ENCODE data around the gene SLC2A4RG. TPM values are rescaled to one million over a fixed set of nuclear protein-coding genes. Genes with fewer than 3 reads are reported as not detected.
A peak's percentile ranks its signal among the peaks of the same experiment; 100 is the strongest.

Gene SLC2A4RG
- total and polyA plus RNA-seq, 2 of the 13 experiments (the other 11 are each of a cell fraction or from before 2014, with no cell fraction given): 91.4 to 95.9 TPM

GRCh38 chr20:63706852-63707557 is 32.6 kb upstream of the SLC2A4RG start (continued):
- TF ChIP-seq PTBP1 (IDR thresholded peaks at IDR 0.05; ENCODE audit: low read depth, low read length, poor library complexity, severe bottlenecking): no peak
- TF ChIP-seq MIER3 (CRISPR knock-in tag; IDR thresholded peaks at IDR 0.05; ENCODE audit: borderline replicate concordance): peak; percentile 94
- no peak for TF ChIP-seq ZNF367 (CRISPR knock-in tag; IDR thresholded peaks at IDR 0.05; ENCODE audit: borderline replicate concordance)
- no peak for TF ChIP-seq ZKSCAN8 (CRISPR knock-in tag; IDR thresholded peaks at IDR 0.05; ENCODE audit: borderline replicate concordance)
- peak; percentile 73 for TF ChIP-seq RBM22 (optimal IDR thresholded peaks at IDR 0.05; ENCODE audit: low read length)
- TF ChIP-seq, protein P1, sequence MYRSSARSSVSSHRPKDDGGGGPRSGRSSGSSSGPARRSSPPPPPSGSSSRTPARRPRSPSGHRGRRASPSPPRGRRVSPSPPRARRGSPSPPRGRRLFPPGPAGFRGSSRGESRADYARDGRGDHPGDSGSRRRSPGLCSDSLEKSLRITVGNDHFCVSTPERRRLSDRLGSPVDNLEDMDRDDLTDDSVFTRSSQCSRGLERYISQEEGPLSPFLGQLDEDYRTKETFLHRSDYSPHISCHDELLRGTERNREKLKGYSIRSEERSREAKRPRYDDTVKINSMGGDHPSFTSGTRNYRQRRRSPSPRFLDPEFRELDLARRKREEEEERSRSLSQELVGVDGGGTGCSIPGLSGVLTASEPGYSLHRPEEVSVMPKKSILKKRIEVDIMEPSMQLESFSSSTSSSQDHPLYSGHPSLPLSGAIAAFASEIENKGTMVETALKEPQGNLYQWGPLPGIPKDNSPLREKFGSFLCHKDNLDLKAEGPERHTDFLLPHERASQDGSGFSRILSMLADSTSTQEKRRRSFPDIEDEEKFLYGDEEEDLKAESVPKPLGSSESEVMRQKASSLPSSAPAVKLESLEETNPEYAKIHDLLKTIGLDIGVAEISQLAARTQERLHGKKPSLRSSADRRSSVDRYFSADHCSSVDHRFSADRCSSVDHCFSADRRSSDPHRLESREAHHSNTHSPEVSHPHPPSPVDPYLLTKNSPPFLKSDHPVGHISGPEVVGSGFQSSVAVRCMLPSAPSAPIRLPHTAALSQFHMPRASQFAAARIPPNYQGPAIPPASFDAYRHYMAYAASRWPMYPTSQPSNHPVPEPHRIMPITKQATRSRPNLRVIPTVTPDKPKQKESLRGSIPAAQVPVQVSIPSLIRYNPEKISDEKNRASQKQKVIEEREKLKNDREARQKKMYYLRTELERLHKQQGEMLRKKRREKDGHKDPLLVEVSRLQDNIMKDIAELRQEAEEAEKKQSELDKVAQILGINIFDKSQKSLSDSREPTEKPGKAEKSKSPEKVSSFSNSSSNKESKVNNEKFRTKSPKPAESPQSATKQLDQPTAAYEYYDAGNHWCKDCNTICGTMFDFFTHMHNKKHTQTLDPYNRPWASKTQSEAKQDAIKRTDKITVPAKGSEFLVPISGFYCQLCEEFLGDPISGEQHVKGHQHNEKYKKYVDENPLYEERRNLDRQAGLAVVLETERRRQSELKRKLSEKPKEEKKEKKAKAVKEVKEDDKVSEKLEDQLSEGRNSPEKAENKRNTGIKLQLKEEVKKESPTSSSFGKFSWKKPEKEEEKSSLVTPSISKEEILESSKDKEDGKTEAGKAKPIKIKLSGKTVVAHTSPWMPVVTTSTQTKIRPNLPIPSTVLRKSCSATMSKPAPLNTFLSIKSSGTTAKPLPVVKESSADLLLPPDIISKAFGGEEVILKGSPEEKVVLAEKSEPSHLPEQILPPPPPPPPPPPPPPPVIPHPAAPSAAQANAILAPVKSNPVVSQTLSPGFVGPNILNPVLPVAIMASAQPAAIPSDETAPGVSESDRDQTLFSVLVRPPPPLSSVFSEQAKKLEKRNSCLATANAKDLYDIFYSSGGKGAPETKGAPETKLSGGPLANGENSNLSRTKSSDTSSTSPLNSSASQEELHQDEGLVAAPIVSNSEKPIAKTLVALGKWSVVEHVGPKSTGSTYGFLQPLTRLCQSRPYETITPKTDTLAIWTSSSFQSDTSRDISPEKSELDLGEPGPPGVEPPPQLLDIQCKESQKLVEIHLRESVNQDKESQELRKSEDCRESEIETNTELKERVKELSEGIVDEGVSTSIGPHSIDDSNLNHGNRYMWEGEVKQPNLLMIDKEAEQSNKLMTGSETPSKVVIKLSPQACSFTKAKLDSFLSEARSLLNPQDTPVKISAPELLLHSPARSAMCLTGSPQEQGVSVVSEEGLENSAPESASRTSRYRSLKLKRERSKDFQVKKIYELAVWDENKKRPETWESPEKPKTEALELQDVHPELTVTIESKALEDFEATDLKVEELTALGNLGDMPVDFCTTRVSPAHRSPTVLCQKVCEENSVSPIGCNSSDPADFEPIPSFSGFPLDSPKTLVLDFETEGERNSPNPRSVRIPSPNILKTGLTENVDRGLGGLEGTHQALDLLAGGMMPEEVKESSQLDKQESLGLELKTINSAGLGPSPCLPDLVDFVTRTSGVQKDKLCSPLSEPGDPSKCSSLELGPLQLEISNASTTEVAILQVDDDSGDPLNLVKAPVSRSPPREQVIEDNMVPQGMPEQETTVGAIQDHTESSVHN (CRISPR knock-in tag; IDR thresholded peaks at IDR 0.05): no peak; the same call in 1 of the 2 replicates
- TF ChIP-seq RNF2 (conservative IDR thresholded peaks at IDR 0.05; ENCODE audit: low read depth): peak; percentile 43; the same call in 1 of the 2 replicates
- no peak for TF ChIP-seq NFAT5 (CRISPR knock-in tag; IDR thresholded peaks at IDR 0.05)
- no peak; the same call in 1 of the 2 replicates for TF ChIP-seq TBX2 (CRISPR knock-in tag; IDR thresholded peaks at IDR 0.05; ENCODE audit: borderline replicate concordance)
- no peak; the same call in 1 of the 2 replicates for TF ChIP-seq ETV6 (CRISPR knock-in tag; conservative IDR thresholded peaks at IDR 0.05)
- TF ChIP-seq NR2F6 (IDR thresholded peaks at IDR 0.05): peak; percentile 51; the same call in 1 of the 2 replicates
- TF ChIP-seq NR2F6 (CRISPR knock-in tag; IDR thresholded peaks at IDR 0.05): peak; percentile 76; the same call in 1 of the 2 replicates
- peak; percentile 66; the same call in 1 of the 2 replicates for TF ChIP-seq KLF11 (CRISPR knock-in tag; IDR thresholded peaks at IDR 0.05)
- TF ChIP-seq FLYWCH1 (CRISPR knock-in tag; IDR thresholded peaks at IDR 0.05): no peak
- TF ChIP-seq ZFP36 (IDR thresholded peaks at IDR 0.05; ENCODE audit: borderline replicate concordance, low read depth, low read length, partially characterized antibody): no peak
- TF ChIP-seq ZNF83 (CRISPR knock-in tag; IDR thresholded peaks at IDR 0.05; ENCODE audit: borderline replicate concordance): no peak; the same call in 1 of the 2 replicates
- TF ChIP-seq HNRNPLL (IDR thresholded peaks at IDR 0.05; ENCODE audit: low read depth, low read length, poor library complexity, severe bottlenecking): peak; percentile 40

Measured in HepG2 (cell line).